K562 (cell line): Measurements from ENCODE around the gene PRODH.

Experiments
- CCAR2 ChIP-seq: fragments of 200-400 bp; formaldehyde crosslinking; IDR thresholded peaks from 2 replicates; pipeline ENCODE4 v1.6.1; 2017; ENCODE audit warnings: mild to moderate bottlenecking, low read depth, low read length
- ETV6 ChIP-seq, 3 experiments: fragments of 150-350 bp in 1 of 3; sonication (generic) in 1 of 3; formaldehyde crosslinking in 1 of 3; IDR thresholded peaks; 2 replicates each; pipeline versions ENCODE4 v1.6.1 to v1.8.0; 2014 to 2022; ENCODE audit warnings: borderline replicate concordance in 2 of 3, low read depth in 2 of 3, antibody characterized with exemption in 1 of 3, low read length in 1 of 3, mild to moderate bottlenecking in 1 of 3, missing genetic modification reagents in 1 of 3
- FOXA1 ChIP-seq: fragments of 450-650 bp; IDR thresholded peaks from 2 replicates; pipeline ENCODE4 v1.6.1; 2016; ENCODE audit warnings: mild to moderate bottlenecking, borderline replicate concordance
- MAZ ChIP-seq, 2 experiments: fragments of 450-650 bp in 1 of 2; sonication (generic) in 1 of 2; formaldehyde crosslinking; IDR thresholded peaks in 1 of 2; conservative IDR thresholded peaks in 1 of 2; 2 replicates each; pipeline versions ENCODE4 v1.4.0 to v1.5.0; 2020; ENCODE audit warnings: mild to moderate bottlenecking in 1 of 2, missing genetic modification reagents in 1 of 2
- MECOM ChIP-seq: fragments of 250-450 bp; sonication (Bioruptor Pico); IDR thresholded peaks from 2 replicates; pipeline ENCODE4 v1.8.0; 2022; ENCODE audit warnings: inconsistent platforms
- MXI1 ChIP-seq: IDR thresholded peaks from 2 replicates; pipeline ENCODE4 v1.6.1; 2011; ENCODE audit warnings: low read depth, mild to moderate bottlenecking, improper control_type of control experiment, low read length
- POLR2A ChIP-seq: fragments of 450-650 bp; conservative IDR thresholded peaks from 2 replicates; pipeline ENCODE4 v1.6.1; 2016
- STAT5B ChIP-seq: fragments of 250-450 bp; sonication (Bioruptor Pico); IDR thresholded peaks from 2 replicates; pipeline ENCODE4 v1.8.0; 2021; ENCODE audit warnings: mild to moderate bottlenecking, inconsistent platforms
- TCF7L2 ChIP-seq: fragments of 150-350 bp; IDR thresholded peaks from 2 replicates; pipeline ENCODE4 v1.6.1; 2016; ENCODE audit warnings: low read depth, mild to moderate bottlenecking, low read length, moderate library complexity
- ZC3H11A ChIP-seq: IDR thresholded peaks from 2 replicates; pipeline ENCODE4 v1.6.1; 2012; ENCODE audit warnings: low read depth, low read length, improper control_type of control experiment
- ZNF184 ChIP-seq: sonication (generic); formaldehyde crosslinking; IDR thresholded peaks from 2 replicates; pipeline ENCODE4 v1.5.0; 2020; ENCODE audit warnings: missing genetic modification reagents
- ZNF232 ChIP-seq: sonication (generic); formaldehyde crosslinking; IDR thresholded peaks from 2 replicates; pipeline ENCODE4 v1.8.0; 2022; ENCODE audit warnings: mild to moderate bottlenecking, missing genetic modification reagents
- TF ChIP-seq, protein P1 (sequence below): sonication (generic); formaldehyde crosslinking; IDR thresholded peaks from 2 replicates; pipeline ENCODE4 v1.8.0; 2022; ENCODE audit warnings: missing genetic modification reagents, mild to moderate bottlenecking, borderline replicate concordance

DNA sequence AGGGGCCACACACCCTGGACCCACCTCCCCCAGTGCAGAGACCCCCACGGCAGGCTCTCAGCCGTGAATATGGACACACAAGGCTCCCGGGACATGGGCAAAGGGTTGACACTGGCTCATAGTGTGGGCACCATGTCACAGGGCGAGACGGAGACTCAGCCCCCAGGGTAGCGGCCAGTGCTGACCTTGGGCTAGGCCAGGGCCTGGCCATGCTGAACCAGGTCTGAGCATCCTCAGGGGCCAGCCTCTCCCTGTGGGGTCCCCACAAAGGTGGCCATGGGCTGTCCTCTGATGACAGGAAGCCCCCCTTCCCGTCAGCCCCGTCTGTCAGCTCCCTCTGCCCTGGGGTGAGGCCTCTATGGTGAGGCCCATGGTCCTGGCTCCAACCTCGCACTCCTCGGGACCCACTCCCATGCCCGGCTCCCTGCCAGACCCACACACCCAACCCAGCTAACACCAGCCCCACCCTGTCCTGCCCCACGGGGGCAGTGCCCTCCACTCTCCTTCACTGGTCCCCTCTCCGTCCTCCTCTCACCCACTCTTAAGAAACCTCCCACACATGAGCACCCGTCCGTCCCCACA lies 19.0 kb upstream of the PRODH start:
- TF ChIP-seq MXI1 (no peak), STAT5B (CRISPR knock-in tag) (no peak), MECOM (CRISPR knock-in tag) (no peak), ETV6 (IDR thresholded peaks at IDR 0.05; ENCODE audit: borderline replicate concordance in 1 of 2, low read depth in 2 of 2, low read length in 1 of 2) (no peak), ETV6 (CRISPR knock-in tag; IDR thresholded peaks at IDR 0.05; ENCODE audit: borderline replicate concordance) (no peak), MAZ (CRISPR knock-in tag; conservative IDR thresholded peaks at IDR 0.05 in 1 of 2, IDR thresholded peaks at IDR 0.05 in 1 of 2) (no peak), CCAR2 (no peak), ZNF184 (CRISPR knock-in tag) (no peak), TCF7L2 (no peak), ZC3H11A (no peak), FOXA1 (no peak), POLR2A (no peak), ZNF232 (CRISPR knock-in tag) (no peak)
- TF ChIP-seq, protein P1, sequence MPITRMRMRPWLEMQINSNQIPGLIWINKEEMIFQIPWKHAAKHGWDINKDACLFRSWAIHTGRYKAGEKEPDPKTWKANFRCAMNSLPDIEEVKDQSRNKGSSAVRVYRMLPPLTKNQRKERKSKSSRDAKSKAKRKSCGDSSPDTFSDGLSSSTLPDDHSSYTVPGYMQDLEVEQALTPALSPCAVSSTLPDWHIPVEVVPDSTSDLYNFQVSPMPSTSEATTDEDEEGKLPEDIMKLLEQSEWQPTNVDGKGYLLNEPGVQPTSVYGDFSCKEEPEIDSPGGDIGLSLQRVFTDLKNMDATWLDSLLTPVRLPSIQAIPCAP (CRISPR knock-in tag) = no peak
